HCT116 (cell line): ENCODE data around the gene WWTR1.

Experiments used
- ATF3 ChIP-seq: IDR thresholded peaks from 2 replicates; pipeline ENCODE4 v1.6.1; 2012
- CEBPB ChIP-seq: IDR thresholded peaks from 2 replicates; pipeline ENCODE4 v1.6.1; 2012; ENCODE audit warnings: low read depth
- EGR1 ChIP-seq: IDR thresholded peaks from 2 replicates; pipeline ENCODE4 v1.6.1; 2012; ENCODE audit warnings: low read depth
- ELF1 ChIP-seq: IDR thresholded peaks from 2 replicates; pipeline ENCODE4 v1.6.1; 2012; ENCODE audit warnings: low read depth, borderline replicate concordance
- EZH2 ChIP-seq: fragments of 200-600 bp; sonication (generic); IDR thresholded peaks from 2 replicates; pipeline ENCODE4 v1.6.1; 2017; ENCODE audit warnings: antibody characterized with exemption, mixed run types
- EZH2phosphoT487 ChIP-seq: fragments of 200-600 bp; IDR thresholded peaks from 2 replicates; pipeline ENCODE4 v1.6.1; 2018; ENCODE audit warnings: antibody characterized with exemption, borderline replicate concordance
- POLR2A ChIP-seq: IDR thresholded peaks from 2 replicates; pipeline ENCODE4 v1.7.0; 2011; ENCODE audit warnings: borderline replicate concordance; ENCODE audit not compliant: insufficient read depth, insufficient read length; ENCODE audit errors: extremely low read depth
- POLR2AphosphoS5 ChIP-seq: IDR thresholded peaks from 2 replicates; pipeline ENCODE4 v1.6.1; 2011; ENCODE audit warnings: mild to moderate bottlenecking, low read depth, low read length, moderate library complexity
- REST ChIP-seq: IDR thresholded peaks from 2 replicates; pipeline ENCODE4 v1.6.1; 2012; ENCODE audit warnings: low read depth
- SP1 ChIP-seq: IDR thresholded peaks from 2 replicates; pipeline ENCODE4 v1.6.1; 2012; ENCODE audit warnings: low read depth
- YY1 ChIP-seq: IDR thresholded peaks from 2 replicates; pipeline ENCODE4 v1.6.1; 2011; ENCODE audit warnings: low read length, low read depth, moderate library complexity, mild to moderate bottlenecking; ENCODE audit not compliant: insufficient replicate concordance; ENCODE audit errors: extremely low read depth
- ZBTB33 ChIP-seq: IDR thresholded peaks from 2 replicates; pipeline ENCODE4 v1.6.1; 2011; ENCODE audit warnings: mild to moderate bottlenecking, low read length, moderate library complexity; ENCODE audit not compliant: insufficient replicate concordance; ENCODE audit errors: extremely low read depth
- TF ChIP-seq, protein P1 (sequence below), 3 experiments: fragments of 200-600 bp in 1 of 3; sonication (generic) in 1 of 3; IDR thresholded peaks in 2 of 3; conservative IDR thresholded peaks in 1 of 3; 2 replicates each; pipeline ENCODE4 v1.5.1; 2012 to 2017; ENCODE audit warnings: low read depth in 2 of 3, low read length in 2 of 3, antibody characterized with exemption in 1 of 3, borderline replicate concordance in 1 of 3, control low read depth in 1 of 3, mild to moderate bottlenecking in 1 of 3, mixed read lengths in 1 of 3, mixed run types in 1 of 3, moderate library complexity in 1 of 3; ENCODE audit not compliant: insufficient read depth in 1 of 3
- TF ChIP-seq, protein P2 (sequence below): IDR thresholded peaks from 2 replicates; pipeline ENCODE4 v1.6.1; 2012

DNA sequence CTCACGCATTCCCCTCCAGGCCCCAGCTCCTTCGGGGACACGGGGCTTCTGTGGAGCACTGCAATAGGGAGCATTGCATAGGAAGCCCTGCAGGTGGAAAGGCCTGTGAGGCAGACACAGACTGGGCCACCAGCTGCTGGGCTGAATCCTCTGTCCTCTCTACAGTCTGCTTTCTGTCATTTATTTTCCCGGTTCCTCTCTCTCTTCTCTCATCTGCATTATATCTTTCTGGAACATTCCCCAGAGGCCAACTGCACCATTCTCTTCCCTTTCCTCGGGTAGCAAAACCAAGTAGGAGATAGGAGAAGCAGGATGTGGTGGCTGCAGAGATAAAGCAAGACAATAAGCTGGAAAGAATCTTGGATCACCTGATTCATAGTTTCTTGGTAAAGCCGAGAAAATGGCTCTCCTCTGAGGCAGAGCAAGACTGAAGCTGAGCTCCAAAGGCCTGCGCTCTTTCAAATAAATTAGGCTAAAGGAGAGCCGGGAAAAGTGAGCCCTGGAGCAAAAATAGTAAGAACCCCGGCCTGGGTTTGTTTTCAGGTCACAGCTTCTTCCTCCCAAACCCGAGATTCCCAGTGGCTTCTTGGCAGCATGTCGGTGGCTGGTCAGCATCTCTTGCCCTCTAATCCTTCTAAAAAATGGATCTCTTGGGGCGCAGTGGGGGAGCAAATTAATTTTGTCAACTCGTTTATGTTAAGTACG is 178.1 kb downstream of the WWTR1 start:
- TF ChIP-seq REST (no peak), EZH2phosphoT487 (no peak), POLR2A (no peak), SP1 (no peak), ZBTB33 (no peak), EGR1 (no peak), ELF1 (no peak), CEBPB (no peak), EZH2 (no peak), POLR2AphosphoS5 (no peak), YY1 (no peak), ATF3 (no peak)
- TF ChIP-seq, protein P1, sequence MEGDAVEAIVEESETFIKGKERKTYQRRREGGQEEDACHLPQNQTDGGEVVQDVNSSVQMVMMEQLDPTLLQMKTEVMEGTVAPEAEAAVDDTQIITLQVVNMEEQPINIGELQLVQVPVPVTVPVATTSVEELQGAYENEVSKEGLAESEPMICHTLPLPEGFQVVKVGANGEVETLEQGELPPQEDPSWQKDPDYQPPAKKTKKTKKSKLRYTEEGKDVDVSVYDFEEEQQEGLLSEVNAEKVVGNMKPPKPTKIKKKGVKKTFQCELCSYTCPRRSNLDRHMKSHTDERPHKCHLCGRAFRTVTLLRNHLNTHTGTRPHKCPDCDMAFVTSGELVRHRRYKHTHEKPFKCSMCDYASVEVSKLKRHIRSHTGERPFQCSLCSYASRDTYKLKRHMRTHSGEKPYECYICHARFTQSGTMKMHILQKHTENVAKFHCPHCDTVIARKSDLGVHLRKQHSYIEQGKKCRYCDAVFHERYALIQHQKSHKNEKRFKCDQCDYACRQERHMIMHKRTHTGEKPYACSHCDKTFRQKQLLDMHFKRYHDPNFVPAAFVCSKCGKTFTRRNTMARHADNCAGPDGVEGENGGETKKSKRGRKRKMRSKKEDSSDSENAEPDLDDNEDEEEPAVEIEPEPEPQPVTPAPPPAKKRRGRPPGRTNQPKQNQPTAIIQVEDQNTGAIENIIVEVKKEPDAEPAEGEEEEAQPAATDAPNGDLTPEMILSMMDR (IDR thresholded peaks at IDR 0.05 in 2 of 3, conservative IDR thresholded peaks at IDR 0.05 in 1 of 3; ENCODE audit: borderline replicate concordance in 1 of 3, insufficient read depth in 1 of 3, low read depth in 2 of 3, low read length in 2 of 3): no peak
- TF ChIP-seq, protein P2, sequence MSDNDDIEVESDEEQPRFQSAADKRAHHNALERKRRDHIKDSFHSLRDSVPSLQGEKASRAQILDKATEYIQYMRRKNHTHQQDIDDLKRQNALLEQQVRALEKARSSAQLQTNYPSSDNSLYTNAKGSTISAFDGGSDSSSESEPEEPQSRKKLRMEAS: no peak
